OCI-LY7 (cell line): ENCODE measurements around the gene TAF1C. TPM values are rescaled to one million over a fixed set of nuclear protein-coding genes. Genes with fewer than 3 reads are reported as not detected.

Source experiments
- BruUV-seq: library from RNA; stranded (reverse); fragments of 400-500 nt; replicated peaks from 2 replicates; lab custom pipeline; 2021; lab: Mats Ljungman, UMichigan
- CTCF ChIA-PET: fragments of 300-600 bp; sonication (Branson Sonifier 250); formaldehyde crosslinking; loops from one replicate; lab custom pipeline; 2022; ENCODE audit warnings: antibody characterized with exemption; ENCODE audit not compliant: unreplicated experiment; lab: Charles Lee
- POLR2A ChIA-PET: fragments of 300-600 bp; sonication (Branson Sonifier 250); formaldehyde crosslinking; loops from one replicate; lab custom pipeline; 2022; ENCODE audit warnings: antibody characterized with exemption; lab: Charles Lee
- DNase-seq: peaks from one replicate; pipeline ENCODE4 v3.0.0-alpha.2; 2015; ENCODE audit warnings: low spot score
- H2AFZ ChIP-seq: fragments of 200-600 bp; sonication (generic), shearing (Covaris generic); 2 replicates; pipeline ENCODE4 v1.6.1; 2014; ENCODE audit warnings: mild to moderate bottlenecking, antibody characterized with exemption, low read length, moderate library complexity
- H3K27ac ChIP-seq: fragments of 200-600 bp; sonication (generic); 2 replicates; pipeline ENCODE4 v1.5.1; 2014; ENCODE audit warnings: mixed run types, low read depth, mild to moderate bottlenecking, moderate library complexity, low read length, inconsistent platforms; ENCODE audit not compliant: poor library complexity, severe bottlenecking
- H3K36me3 ChIP-seq: fragments of 200-600 bp; sonication (generic); 2 replicates; pipeline ENCODE4 v1.6.1; 2014; ENCODE audit warnings: mild to moderate bottlenecking, antibody characterized with exemption, low read length, moderate library complexity, mixed read lengths; ENCODE audit not compliant: insufficient read depth
- H3K4me1 ChIP-seq: fragments of 200-600 bp; sonication (generic); 2 replicates; pipeline ENCODE4 v1.5.1; 2014; ENCODE audit warnings: mild to moderate bottlenecking, low read length; ENCODE audit not compliant: insufficient read depth, poor library complexity, severe bottlenecking
- H3K4me2 ChIP-seq: fragments of 200-600 bp; sonication (generic); 2 replicates; pipeline ENCODE4 v1.6.1; 2014; ENCODE audit warnings: mild to moderate bottlenecking, low read length
- H3K4me3 ChIP-seq: fragments of 200-600 bp; sonication (generic); 2 replicates; pipeline ENCODE4 v1.5.1; 2014; ENCODE audit warnings: mild to moderate bottlenecking, low read depth, low read length; ENCODE audit not compliant: poor library complexity, severe bottlenecking
- H3K79me2 ChIP-seq: fragments of 200-600 bp; sonication (generic); 2 replicates; pipeline ENCODE4 v1.6.1; 2016; ENCODE audit warnings: low read depth, mild to moderate bottlenecking, low read length, moderate library complexity, mixed read lengths; ENCODE audit not compliant: insufficient read depth
- H3K9me2 ChIP-seq: fragments of 200-600 bp; sonication (generic); 2 replicates; pipeline ENCODE4 v1.6.1; 2016; ENCODE audit warnings: mild to moderate bottlenecking, low read length, mixed read lengths; ENCODE audit not compliant: insufficient read depth
- H3K9me3 ChIP-seq: fragments of 200-600 bp; sonication (generic); 2 replicates; pipeline ENCODE4 v1.6.1; 2014; ENCODE audit warnings: mild to moderate bottlenecking, mixed run types, low read length, mixed read lengths
- H4K20me1 ChIP-seq: fragments of 200-600 bp; sonication (generic); 2 replicates; pipeline ENCODE4 v1.6.1; 2014; ENCODE audit warnings: mild to moderate bottlenecking, antibody characterized with exemption, low read length, moderate library complexity, mixed read lengths; ENCODE audit not compliant: insufficient read depth
- CTCF ChIP-seq: fragments of 200-600 bp; sonication (generic); conservative IDR thresholded peaks from 2 replicates; pipeline ENCODE4 v1.5.1; 2014; ENCODE audit warnings: mild to moderate bottlenecking, antibody characterized with exemption, low read length, moderate library complexity, mixed read lengths
- EZH2phosphoT487 ChIP-seq: fragments of 200-600 bp; sonication (generic); IDR thresholded peaks from 2 replicates; pipeline ENCODE4 v1.6.1; 2018; ENCODE audit warnings: low read depth, borderline replicate concordance, mild to moderate bottlenecking, mixed run types, antibody characterized with exemption, low read length, moderate library complexity, mixed read lengths
- intact Hi-C: fragments of 100-400 bp; cut with micrococcal nuclease; formaldehyde crosslinking; loops from one replicate; pipeline ENCODE4 v1.10.0; 2022; ENCODE audit not compliant: unreplicated experiment
- total RNA-seq, 2 experiments: library from RNA; depleted of rRNA in 1 of 2; stranded (reverse); fragments of >200 nt in 1 of 2; shearing (Covaris generic) in 1 of 2; gene quantifications; 2 replicates each; pipeline ENCODE4 v1.2.3, GENCODE V29; 2014 to 2022

TAF1C gene
- total RNA-seq, 2 experiments from 2014 or later = 64.6 to 66.1 TPM

- Histone ChIP-seq H3K79me2 (no peaks in the 10 kb centered on the region), H4K20me1 (no peaks in the 10 kb centered on the region), H2AFZ (no peak overlapping the region), H3K4me1 (no peaks in the 10 kb centered on the region), H3K4me2 (no peak overlapping the region), H3K27ac (no peak overlapping the region), H3K9me3 (no peaks in the 10 kb centered on the region), H3K36me3 (no peaks in the 10 kb centered on the region), H3K9me2 (no peaks in the 10 kb centered on the region), H3K4me3 (no peak overlapping the region)
- ChIA-PET POLR2A (no interaction called here), CTCF (no interaction called here)
- TF ChIP-seq CTCF (no peak), EZH2phosphoT487 (no peak)
- intact Hi-C loops = no loop called here
- no TSS peak for BruUV-seq
- DNase-seq = no peak
Observed at GRCh38 chr16:84225126-84225525, 38.3 kb upstream of the TAF1C start.

GRCh38 chr16:84224554-84224953 lies 37.7 kb upstream of the TAF1C start:
- H3K36me3 ChIP-seq = no peaks in the 10 kb centered on the region
- CTCF ChIA-PET = no interaction called here
- no peak overlapping the region for H3K4me2 ChIP-seq
- no peaks in the 10 kb centered on the region for H3K9me2 ChIP-seq
- no peaks in the 10 kb centered on the region for H3K79me2 ChIP-seq
- intact Hi-C loops = no loop called here
- H3K27ac ChIP-seq = no peak overlapping the region
- no peaks in the 10 kb centered on the region for H3K9me3 ChIP-seq
- H3K4me3 ChIP-seq = no peak overlapping the region
- BruUV-seq = no TSS peak
- TF ChIP-seq CTCF = no peak
- TF ChIP-seq EZH2phosphoT487 = no peak
- no peak overlapping the region for H2AFZ ChIP-seq
- DNase-seq = no peak
- no peaks in the 10 kb centered on the region for H4K20me1 ChIP-seq
- no peaks in the 10 kb centered on the region for H3K4me1 ChIP-seq
- POLR2A ChIA-PET = no interaction called here

GRCh38 chr16:84223456-84223855 lies 36.6 kb upstream of the TAF1C start:
- intact Hi-C loops = no loop called here
- CTCF ChIA-PET = no interaction called here
- H3K4me2 ChIP-seq = no peak overlapping the region

More at GRCh38 chr16:84223456-84223855, 36.6 kb upstream of the TAF1C start:
- no peaks in the 10 kb centered on the region for H3K9me2 ChIP-seq
- no peak overlapping the region for H3K27ac ChIP-seq
- H2AFZ ChIP-seq = no peak overlapping the region
- no peak overlapping the region for H3K4me3 ChIP-seq
- TF ChIP-seq CTCF = no peak
- no peak for TF ChIP-seq EZH2phosphoT487
- H4K20me1 ChIP-seq = no peaks in the 10 kb centered on the region
- POLR2A ChIA-PET = no interaction called here
- H3K4me1 ChIP-seq = no peaks in the 10 kb centered on the region
- H3K36me3 ChIP-seq = no peaks in the 10 kb centered on the region
- no TSS peak for BruUV-seq
- H3K79me2 ChIP-seq = no peaks in the 10 kb centered on the region
- DNase-seq = no peak
- no peaks in the 10 kb centered on the region for H3K9me3 ChIP-seq
